ENCODE results near the gene CCDC92. TPM values are rescaled to one million over a fixed set of nuclear protein-coding genes. Genes with fewer than 3 reads are reported as not detected.

CCDC92 gene
- total RNA-seq, 4 donors from 2014 or later: 14.8 to 48.8 (median 21.1) TPM

GRCh38 chr12:124000111-124000510, 27.5 kb upstream of the CCDC92 start:
- Histone ChIP-seq H3K4me1 (no peaks in the 10 kb centered on the region), H3K27me3 (no peaks in the 10 kb centered on the region), H3K36me3 (no peaks in the 10 kb centered on the region), H3K27ac (no peak overlapping the region), H3K9me3 (no peaks in the 10 kb centered on the region), H3K4me3 (no peak overlapping the region)
- 89 to 93% methylated on average over 5 of the region's 5 CpGs for WGBS, 2 donors (ENCODE audit: low coverage in 1 of 2)
- no peak for DNase-seq
- in situ Hi-C loops (cut with MboI; ENCODE audit: low pct_ligation_motif_present in 1 of 4, low pct_unique_long_range_greater_than_20kb in 1 of 4, low sequenced_read_pairs in 3 of 4) (no loop called here), intact Hi-C loops (cut with DNase I; ENCODE audit: low total_unique reads) (no loop called here)
- TF ChIP-seq POLR2AphosphoS5 (IDR thresholded peaks at IDR 0.05) (no peak), EP300 (IDR thresholded peaks at IDR 0.05; ENCODE audit: low read depth) (no peak), CTCF (IDR thresholded peaks at IDR 0.05) (no peak), POLR2A (IDR thresholded peaks at IDR 0.05) (no peak)

- DNase-seq: no peak
- WGBS, 2 donors (ENCODE audit: low coverage in 1 of 2): 78 to 83% methylated on average over 2 of the region's 2 CpGs
- H3K4me3 ChIP-seq: no peak overlapping the region
- intact Hi-C loops (cut with DNase I; ENCODE audit: low total_unique reads): no loop called here
- H3K4me1 ChIP-seq: no peaks in the 10 kb centered on the region
- in situ Hi-C loops (cut with MboI; ENCODE audit: low pct_ligation_motif_present in 1 of 4, low pct_unique_long_range_greater_than_20kb in 1 of 4, low sequenced_read_pairs in 3 of 4): no loop called here
- no peaks in the 10 kb centered on the region for H3K36me3 ChIP-seq
- H3K27me3 ChIP-seq: no peaks in the 10 kb centered on the region
- TF ChIP-seq POLR2AphosphoS5 (IDR thresholded peaks at IDR 0.05): no peak
- TF ChIP-seq POLR2A (IDR thresholded peaks at IDR 0.05): no peak
- no peak for TF ChIP-seq CTCF (IDR thresholded peaks at IDR 0.05)
- no peak for TF ChIP-seq EP300 (IDR thresholded peaks at IDR 0.05; ENCODE audit: low read depth)
- no peaks in the 10 kb centered on the region for H3K9me3 ChIP-seq
- no peak overlapping the region for H3K27ac ChIP-seq
Measured at GRCh38 chr12:123998991-123999359, 26.3 kb upstream of the CCDC92 start.

GRCh38 chr12:123998344-123998990, 25.8 kb upstream of the CCDC92 start:
- no peak overlapping the region for H3K27ac ChIP-seq
- in situ Hi-C loops (cut with MboI; ENCODE audit: low pct_ligation_motif_present in 1 of 4, low pct_unique_long_range_greater_than_20kb in 1 of 4, low sequenced_read_pairs in 3 of 4): no loop called here
- intact Hi-C loops (cut with DNase I; ENCODE audit: low total_unique reads): no loop called here
- no peaks in the 10 kb centered on the region for H3K27me3 ChIP-seq
- no peak overlapping the region for H3K4me3 ChIP-seq
- H3K36me3 ChIP-seq: no peaks in the 10 kb centered on the region
- no peaks in the 10 kb centered on the region for H3K9me3 ChIP-seq
- TF ChIP-seq CTCF (IDR thresholded peaks at IDR 0.05): no peak
- TF ChIP-seq EP300 (IDR thresholded peaks at IDR 0.05; ENCODE audit: low read depth): no peak
- no peak for TF ChIP-seq POLR2A (IDR thresholded peaks at IDR 0.05)
- no peak for TF ChIP-seq POLR2AphosphoS5 (IDR thresholded peaks at IDR 0.05)
- DNase-seq: no peak
- WGBS, 2 donors (ENCODE audit: low coverage in 1 of 2): 85% methylated on average over 2 of the region's 2 CpGs; no CpG with 5 or more reads in 1 of the 2 donors
- H3K4me1 ChIP-seq: peaks cover 0 to 4% (median 0%) of the 10 kb centered on the region in 4 donors

GRCh38 chr12:123997908-123998307, 25.3 kb upstream of the CCDC92 start:
- Histone ChIP-seq H3K4me1 (peaks cover 0 to 6% (median 0%) of the 10 kb centered on the region in 4 donors), H3K9me3 (no peaks in the 10 kb centered on the region), H3K4me3 (no peak overlapping the region), H3K27me3 (no peaks in the 10 kb centered on the region), H3K27ac (no peak overlapping the region), H3K36me3 (peaks cover 0 to under 1% (median 0%) of the 10 kb centered on the region in 4 donors)
- DNase-seq: no peak
- intact Hi-C loops (cut with DNase I; ENCODE audit: low total_unique reads) (no loop called here), in situ Hi-C loops (cut with MboI; ENCODE audit: low pct_ligation_motif_present in 1 of 4, low pct_unique_long_range_greater_than_20kb in 1 of 4, low sequenced_read_pairs in 3 of 4) (no loop called here)
- WGBS, 2 donors (ENCODE audit: low coverage in 1 of 2): 77 to 82% methylated on average over 5 of the region's 5 CpGs
- TF ChIP-seq POLR2AphosphoS5 (IDR thresholded peaks at IDR 0.05): no peak
- TF ChIP-seq CTCF (IDR thresholded peaks at IDR 0.05): no peak
- no peak for TF ChIP-seq EP300 (IDR thresholded peaks at IDR 0.05; ENCODE audit: low read depth)
- TF ChIP-seq POLR2A (IDR thresholded peaks at IDR 0.05): no peak
